SH-SY5Y (cell line): ENCODE results near the gene MEF2D.

Experiments used
- GATA2 ChIP-seq: IDR thresholded peaks from 2 replicates; pipeline ENCODE4 v1.6.1; 2011; ENCODE audit warnings: mild to moderate bottlenecking, low read depth, low read length
- GATA3 ChIP-seq: IDR thresholded peaks from 2 replicates; pipeline ENCODE4 v1.6.1; 2011; ENCODE audit warnings: low read depth, mild to moderate bottlenecking, low read length, moderate library complexity

- TF ChIP-seq GATA3 (no peak), GATA2 (no peak)
Observed at GRCh38 chr1:156428746-156429288, 71.8 kb downstream of the MEF2D start.
